Loucy (cell line): ENCODE measurements around the gene SF3A1.
A peak's percentile ranks its signal among the peaks of the same experiment; 100 is the strongest.

Experiments
- H2AFZ ChIP-seq: fragments of 200-600 bp; sonication (generic); 2 replicates; pipeline ENCODE4 v1.6.0; 2016; ENCODE audit warnings: antibody characterized with exemption, mild to moderate bottlenecking, low read length, moderate library complexity
- H3F3A ChIP-seq: fragments of 200-600 bp; 2 replicates; pipeline ENCODE4 v1.6.0; 2016; ENCODE audit warnings: antibody characterized with exemption, low read depth, mild to moderate bottlenecking
- H3K27me3 ChIP-seq: fragments of 200-600 bp; sonication (generic); 2 replicates; pipeline ENCODE4 v1.6.1; 2014; ENCODE audit warnings: low read length, mild to moderate bottlenecking; ENCODE audit not compliant: insufficient read depth, poor library complexity, severe bottlenecking
- H3K36me3 ChIP-seq: fragments of 200-600 bp; sonication (generic); 2 replicates; pipeline ENCODE4 v1.6.1; 2016; ENCODE audit warnings: low read length; ENCODE audit not compliant: insufficient read depth
- H3K4me1 ChIP-seq: fragments of 200-600 bp; sonication (generic); 2 replicates; pipeline ENCODE4 v1.5.1; 2014; ENCODE audit warnings: low read length, mild to moderate bottlenecking; ENCODE audit not compliant: insufficient read depth, poor library complexity, severe bottlenecking
- H3K4me2 ChIP-seq: fragments of 200-600 bp; sonication (generic); 2 replicates; pipeline ENCODE4 v1.6.0; 2014; ENCODE audit warnings: antibody characterized with exemption, low read length, low read depth, mild to moderate bottlenecking; ENCODE audit not compliant: poor library complexity, severe bottlenecking
- H3K4me3 ChIP-seq: fragments of 200-600 bp; sonication (generic); 2 replicates; pipeline ENCODE4 v1.5.1; 2014; ENCODE audit warnings: low read length, mild to moderate bottlenecking, mixed read lengths; ENCODE audit not compliant: poor library complexity, severe bottlenecking
- H3K79me2 ChIP-seq: fragments of 200-600 bp; sonication (generic); 2 replicates; pipeline ENCODE4 v1.6.1; 2014; ENCODE audit warnings: low read length; ENCODE audit not compliant: insufficient read depth
- H3K9ac ChIP-seq: fragments of 200-600 bp; sonication (generic); 2 replicates; pipeline ENCODE4 v1.6.0; 2014; ENCODE audit warnings: mild to moderate bottlenecking, low read depth, low read length, moderate library complexity; ENCODE audit not compliant: poor library complexity, severe bottlenecking
- H3K9me2 ChIP-seq: fragments of 200-600 bp; sonication (generic); replicated peaks from 2 replicates; pipeline ENCODE4 v1.6.1; 2016; ENCODE audit warnings: low read depth, low read length, mixed read lengths
- H3K9me3 ChIP-seq: fragments of 200-600 bp; sonication (generic); 2 replicates; pipeline ENCODE4 v1.6.1; 2014; ENCODE audit warnings: mild to moderate bottlenecking, antibody characterized with exemption, low read length, low read depth; ENCODE audit not compliant: insufficient read depth
- H4K20me1 ChIP-seq: fragments of 200-600 bp; sonication (generic); 2 replicates; pipeline ENCODE4 v1.6.0; 2014; ENCODE audit warnings: antibody characterized with exemption, low read length, mild to moderate bottlenecking; ENCODE audit not compliant: insufficient read depth, poor library complexity, severe bottlenecking
- EZH2phosphoT487 ChIP-seq: fragments of 200-600 bp; IDR thresholded peaks from 2 replicates; pipeline ENCODE4 v1.6.1; 2018; ENCODE audit warnings: antibody characterized with exemption, mild to moderate bottlenecking, moderate library complexity, borderline replicate concordance
- TF ChIP-seq, protein P1 (sequence below): fragments of 200-600 bp; sonication (generic); conservative IDR thresholded peaks from 2 replicates; pipeline ENCODE4 v1.5.1; 2014; ENCODE audit warnings: mild to moderate bottlenecking, antibody characterized with exemption, low read length

The SF3A1 gene

DNA sequence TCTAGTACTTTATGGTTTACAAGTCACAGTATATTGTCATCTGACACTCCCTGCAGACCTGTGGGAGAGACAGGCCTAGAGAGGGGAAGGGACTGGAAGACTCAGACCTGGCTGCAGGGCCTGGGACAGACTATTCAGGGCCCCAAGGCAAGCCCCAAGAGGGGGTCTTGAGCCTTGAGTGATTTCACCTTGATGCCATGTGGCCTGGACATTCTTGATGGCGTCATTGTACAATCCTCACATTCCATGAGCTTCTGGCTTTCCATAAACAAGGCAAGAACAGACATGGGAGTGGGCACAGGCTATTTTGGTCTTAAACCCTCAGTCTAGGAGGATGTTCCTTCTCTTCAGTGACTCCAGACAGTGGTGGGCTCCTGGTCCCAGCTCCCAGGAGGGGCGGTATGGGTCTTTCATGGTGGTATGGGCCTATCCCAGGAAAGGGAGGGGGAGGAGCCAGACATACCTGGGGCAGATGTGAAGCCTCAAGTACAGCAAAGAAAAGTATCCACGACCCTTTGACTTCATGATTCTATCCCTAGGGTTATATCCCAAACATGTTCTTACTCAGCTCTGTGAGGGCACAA lies 28.1 kb downstream of the SF3A1 start:
- peaks cover 7% of the 10 kb centered on the region; the same call in 1 of the 2 replicates for H3F3A ChIP-seq
- H3K9me2 ChIP-seq = no peaks in the 10 kb centered on the region
- peaks cover 21% of the 10 kb centered on the region for H3K36me3 ChIP-seq
- H3K27me3 ChIP-seq = no peaks in the 10 kb centered on the region
- no peak overlapping the region for H3K4me2 ChIP-seq
- H2AFZ ChIP-seq = no peak overlapping the region
- H3K79me2 ChIP-seq = peaks cover 27% of the 10 kb centered on the region
- no peak for TF ChIP-seq EZH2phosphoT487
- TF ChIP-seq, protein P1, sequence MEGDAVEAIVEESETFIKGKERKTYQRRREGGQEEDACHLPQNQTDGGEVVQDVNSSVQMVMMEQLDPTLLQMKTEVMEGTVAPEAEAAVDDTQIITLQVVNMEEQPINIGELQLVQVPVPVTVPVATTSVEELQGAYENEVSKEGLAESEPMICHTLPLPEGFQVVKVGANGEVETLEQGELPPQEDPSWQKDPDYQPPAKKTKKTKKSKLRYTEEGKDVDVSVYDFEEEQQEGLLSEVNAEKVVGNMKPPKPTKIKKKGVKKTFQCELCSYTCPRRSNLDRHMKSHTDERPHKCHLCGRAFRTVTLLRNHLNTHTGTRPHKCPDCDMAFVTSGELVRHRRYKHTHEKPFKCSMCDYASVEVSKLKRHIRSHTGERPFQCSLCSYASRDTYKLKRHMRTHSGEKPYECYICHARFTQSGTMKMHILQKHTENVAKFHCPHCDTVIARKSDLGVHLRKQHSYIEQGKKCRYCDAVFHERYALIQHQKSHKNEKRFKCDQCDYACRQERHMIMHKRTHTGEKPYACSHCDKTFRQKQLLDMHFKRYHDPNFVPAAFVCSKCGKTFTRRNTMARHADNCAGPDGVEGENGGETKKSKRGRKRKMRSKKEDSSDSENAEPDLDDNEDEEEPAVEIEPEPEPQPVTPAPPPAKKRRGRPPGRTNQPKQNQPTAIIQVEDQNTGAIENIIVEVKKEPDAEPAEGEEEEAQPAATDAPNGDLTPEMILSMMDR = no peak
- H3K4me3 ChIP-seq = no peak overlapping the region
- peaks cover 35% of the 10 kb centered on the region for H3K4me1 ChIP-seq
- no peak overlapping the region for H3K9ac ChIP-seq
- H3K9me3 ChIP-seq = no peaks in the 10 kb centered on the region
- H4K20me1 ChIP-seq = peaks cover 18% of the 10 kb centered on the region

DNA sequence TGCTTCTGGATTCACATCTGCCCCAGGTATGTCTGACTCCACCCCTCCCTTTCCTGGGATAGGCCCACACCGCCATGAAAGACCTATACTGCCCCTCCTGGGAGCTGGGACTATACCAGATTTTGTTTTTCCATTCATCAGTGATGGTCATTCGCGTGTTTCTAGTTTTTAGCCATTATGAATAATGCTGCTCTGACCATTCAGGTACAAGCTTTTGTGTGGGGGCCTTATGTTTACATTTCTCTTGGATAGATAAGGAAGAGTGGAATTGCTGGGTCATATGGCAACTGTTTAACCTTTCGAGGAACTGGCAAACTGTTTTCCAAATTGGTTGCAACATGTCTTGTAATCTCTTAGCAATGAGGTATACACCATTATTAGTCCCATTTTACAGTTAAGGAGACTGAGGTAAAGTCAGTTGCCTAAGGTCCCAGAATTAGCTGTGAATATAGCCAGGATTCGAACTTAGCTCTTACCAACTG lies 28.8 kb downstream of the SF3A1 start:
- Histone ChIP-seq H3K9me2 (no peaks in the 10 kb centered on the region), H3K4me1 (peaks cover 36% of the 10 kb centered on the region), H4K20me1 (peaks cover 18% of the 10 kb centered on the region), H3K4me2 (peak overlapping the region; percentile 96), H3F3A (0 out of 2 replicates have a peak, but pooled peaks cover 5% of the 10 kb centered on the region), H3K9ac (peak overlapping the region; percentile 79), H3K9me3 (no peaks in the 10 kb centered on the region), H3K4me3 (peak overlapping the region; percentile 73), H3K36me3 (peaks cover 15% of the 10 kb centered on the region; the same call in 1 of the 2 replicates), H2AFZ (no peak overlapping the region), H3K79me2 (peaks cover 34% of the 10 kb centered on the region), H3K27me3 (no peaks in the 10 kb centered on the region)
- TF ChIP-seq, protein P1 = no peak
- no peak for TF ChIP-seq EZH2phosphoT487

DNA sequence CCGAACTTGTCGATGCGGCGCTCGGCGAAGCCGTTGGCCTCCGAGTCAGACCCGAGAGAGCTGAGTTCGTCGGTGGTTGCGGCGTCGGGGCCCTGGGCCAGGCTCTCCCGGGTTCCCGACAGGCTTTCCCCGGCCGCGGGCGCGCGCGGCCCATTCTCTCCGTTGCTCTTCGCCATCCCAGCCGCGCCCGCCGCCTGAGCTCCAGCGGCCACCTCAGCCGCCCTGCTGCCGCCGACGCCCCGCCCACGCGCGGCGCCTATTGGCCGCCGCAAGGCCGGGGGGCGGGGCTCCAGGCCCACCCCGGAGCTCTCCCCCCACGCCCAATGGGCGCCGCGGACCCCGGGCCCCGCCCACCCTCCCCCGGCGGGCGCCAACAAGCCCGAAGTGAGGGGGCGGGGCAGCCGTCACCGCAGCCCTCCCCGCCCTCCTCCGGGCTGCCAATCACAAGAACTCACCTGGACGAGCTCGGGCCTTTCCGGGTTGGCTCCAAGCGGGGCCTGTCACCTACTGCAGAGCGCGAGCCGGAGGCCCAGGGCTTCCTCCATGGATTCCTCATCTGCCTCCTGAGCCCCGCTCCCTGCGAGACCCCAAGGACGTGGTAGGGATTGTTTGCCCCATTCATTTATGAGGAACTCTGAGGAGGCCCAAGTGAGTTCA lies 29.9 kb downstream of the SF3A1 start, which contains the start of gene TBC1D10A:
TBC1D10A (minus strand) TSS at position 236 of the 657 bp plus-strand sequence; CDS start at position 176, 60 bp downstream.
- no peaks in the 10 kb centered on the region for H3K9me2 ChIP-seq
- peaks cover 6% of the 10 kb centered on the region; the same call in 1 of the 2 replicates for H3K36me3 ChIP-seq
- peaks cover 40% of the 10 kb centered on the region for H3K4me1 ChIP-seq
- peaks cover 18% of the 10 kb centered on the region for H4K20me1 ChIP-seq
- no peaks in the 10 kb centered on the region for H3K27me3 ChIP-seq
- H3K79me2 ChIP-seq = peaks cover 45% of the 10 kb centered on the region
- H3K4me2 ChIP-seq = peak within 1 kb of the TSS; percentile 98
- peak within 1 kb of the TSS; percentile 83 for H3K9ac ChIP-seq
- H2AFZ ChIP-seq = peak within 1 kb of the TSS; percentile 82
- H3K9me3 ChIP-seq = no peaks in the 10 kb centered on the region
- peak within 1 kb of the TSS; percentile 96 for H3K4me3 ChIP-seq
- no peaks in the 10 kb centered on the region for H3F3A ChIP-seq
- TF ChIP-seq, protein P1 = no peak
- TF ChIP-seq EZH2phosphoT487 = no peak
